ENCODE measurements around the gene KCNK1. TPM values are rescaled to one million over a fixed set of nuclear protein-coding genes. Genes with fewer than 3 reads are reported as not detected.

KCNK1 gene
- total and polyA plus RNA-seq, 2 of the 4 experiments (the other 2 are of a cell fraction) = 0.90 to 1.6 TPM

GRCh38 chr1:233565313-233565712 is 48.6 kb upstream of the KCNK1 start:
- no peaks in the 10 kb centered on the region for H4K20me1 ChIP-seq (ENCODE audit: insufficient read depth, low read length)
- dilution Hi-C loops (cut with HindIII; ENCODE audit: low sequenced_read_pairs, unreplicated experiment) (no loop called here), intact Hi-C loops (cut with micrococcal nuclease) (no loop called here), in situ Hi-C loops (cut with MboI; ENCODE audit: low sequenced_read_pairs) (no loop called here)
- H3K9me1 ChIP-seq (ENCODE audit: insufficient read depth, low read length) = no peaks in the 10 kb centered on the region
- DNase-seq (no peak), ATAC-seq (ENCODE audit: low read depth) (no peak)
- H3K79me1 ChIP-seq (ENCODE audit: low read depth in 1 of 2, low read length in 2 of 2) = no peaks in the 10 kb centered on the region
- no peaks in the 10 kb centered on the region for H3K27me3 ChIP-seq (ENCODE audit: control insufficient read depth, insufficient read depth, low read length)
- no peaks in the 10 kb centered on the region for H3K36me3 ChIP-seq (ENCODE audit: control insufficient read depth, insufficient read depth, low read length)
- H4K91ac ChIP-seq (ENCODE audit: insufficient read depth, low read depth, low read length) = no peak overlapping the region
- BruUV-seq (replicated peaks) = no TSS peak
- TF ChIP-seq MXI1 (IDR thresholded peaks at IDR 0.05; ENCODE audit: borderline replicate concordance, low read depth, low read length) (no peak), SMC3 (IDR thresholded peaks at IDR 0.05; ENCODE audit: low read depth, low read length) (no peak), ELK1 (IDR thresholded peaks at IDR 0.05; ENCODE audit: borderline replicate concordance, low read depth, low read length) (no peak), NFE2L2 (IDR thresholded peaks at IDR 0.05; ENCODE audit: low read depth, low read length) (no peak), FOS (IDR thresholded peaks at IDR 0.05; ENCODE audit: low read depth, low read length) (no peak), MAZ (IDR thresholded peaks at IDR 0.05; ENCODE audit: borderline replicate concordance, low read depth, low read length) (no peak)
- no peak overlapping the region for H3K4me2 ChIP-seq (ENCODE audit: low read depth, low read length)
- H2AK9ac ChIP-seq (replicated peaks; ENCODE audit: low read depth, low read length, poor library complexity) = no peak overlapping the region
- H3K18ac ChIP-seq (ENCODE audit: low read depth, low read length) = no peak overlapping the region
- no peak overlapping the region for H2BK5ac ChIP-seq (ENCODE audit: low read depth, low read length, poor library complexity, severe bottlenecking)
- H4K8ac ChIP-seq (ENCODE audit: low read depth in 2 of 2, low read length in 2 of 2) = no peak overlapping the region
- H3K9ac ChIP-seq (ENCODE audit: low read depth, low read length) = no peak overlapping the region
- H3K56ac ChIP-seq (ENCODE audit: extremely low read depth, insufficient read depth, low read length) = no peak overlapping the region
- no peak overlapping the region for H2BK20ac ChIP-seq (ENCODE audit: low read depth, low read length)
- H2BK120ac ChIP-seq (ENCODE audit: low read depth, low read length) = no peak overlapping the region
- no peak overlapping the region for H3K4me3 ChIP-seq (ENCODE audit: insufficient read depth, low read depth, low read length)
- ChIA-PET POLR2A (ENCODE audit: unreplicated experiment) (no interaction called here), CTCF (no interaction called here)
- H2AFZ ChIP-seq (replicated peaks; ENCODE audit: low read length, poor library complexity) = no peak overlapping the region
- H3K4me1 ChIP-seq (ENCODE audit: control insufficient read depth, insufficient read depth, low read length) = no peaks in the 10 kb centered on the region
- H2BK15ac ChIP-seq (ENCODE audit: low read depth, low read length) = no peak overlapping the region
- H4K5ac ChIP-seq (ENCODE audit: low read depth, low read length) = no peak overlapping the region
- no peak overlapping the region for H2AK5ac ChIP-seq (ENCODE audit: low read depth, low read length)
- no peak overlapping the region for H3K14ac ChIP-seq (replicated peaks; ENCODE audit: low read depth, low read length)
- peaks cover 12% of the 10 kb centered on the region for H3K9me3 ChIP-seq (ENCODE audit: control insufficient read depth, insufficient read depth, low read length)
- no peak overlapping the region for H3K27ac ChIP-seq (ENCODE audit: insufficient read depth, low read length)
- no peak overlapping the region for H3K4ac ChIP-seq (ENCODE audit: low read depth, low read length)
- no CpG with 5 or more reads among the region's 2 CpGs for WGBS, 2 experiments (ENCODE audit: extremely low coverage in 2 of 2, insufficient read length in 1 of 2)
- no peak overlapping the region for H3K23ac ChIP-seq (ENCODE audit: low read depth, low read length)

Measured in IMR-90 (cell line).